ENCODE data around the gene CDC42BPG.

DNA sequence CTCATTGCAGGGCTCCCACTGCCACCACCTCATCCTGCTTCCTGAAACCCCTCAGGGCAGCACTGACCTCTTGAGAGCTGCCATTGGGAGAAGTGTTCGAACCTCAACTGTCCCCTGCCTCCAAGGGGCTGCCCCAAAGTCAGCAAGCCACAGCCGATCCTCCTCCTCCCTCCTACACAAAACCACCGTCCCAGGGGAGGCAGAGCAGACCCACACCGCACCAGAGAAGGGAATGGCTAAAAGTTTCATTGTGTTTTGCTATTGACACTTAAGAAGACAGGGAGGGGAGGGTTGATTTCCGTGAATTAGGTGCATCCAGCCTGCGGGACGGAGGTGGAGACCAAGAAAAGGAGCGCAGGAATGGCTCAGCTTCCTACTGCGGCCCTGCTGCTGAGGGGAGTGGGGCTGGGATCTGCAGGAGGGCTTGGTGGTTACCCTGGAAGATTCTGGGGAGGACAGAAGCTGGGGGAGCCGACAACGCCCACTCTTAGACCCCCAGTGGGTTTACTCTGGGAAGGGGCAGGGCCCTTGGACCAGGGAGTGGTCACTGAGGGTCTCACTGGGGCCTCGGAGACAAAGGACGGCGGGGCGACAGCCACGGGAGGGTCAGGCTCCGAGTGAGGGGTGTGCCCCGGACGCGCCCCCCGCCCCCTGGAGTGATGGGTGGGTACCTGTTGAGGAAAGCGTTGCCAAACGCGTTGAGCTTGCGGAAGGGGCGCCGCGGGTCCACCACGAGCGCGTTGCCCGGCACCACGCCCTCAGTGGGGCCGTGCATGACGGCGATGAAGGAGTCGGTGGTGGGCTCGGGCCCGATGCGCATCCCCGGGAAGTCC is 33.2 kb upstream of the CDC42BPG start:
- TF ChIP-seq, protein P1, sequence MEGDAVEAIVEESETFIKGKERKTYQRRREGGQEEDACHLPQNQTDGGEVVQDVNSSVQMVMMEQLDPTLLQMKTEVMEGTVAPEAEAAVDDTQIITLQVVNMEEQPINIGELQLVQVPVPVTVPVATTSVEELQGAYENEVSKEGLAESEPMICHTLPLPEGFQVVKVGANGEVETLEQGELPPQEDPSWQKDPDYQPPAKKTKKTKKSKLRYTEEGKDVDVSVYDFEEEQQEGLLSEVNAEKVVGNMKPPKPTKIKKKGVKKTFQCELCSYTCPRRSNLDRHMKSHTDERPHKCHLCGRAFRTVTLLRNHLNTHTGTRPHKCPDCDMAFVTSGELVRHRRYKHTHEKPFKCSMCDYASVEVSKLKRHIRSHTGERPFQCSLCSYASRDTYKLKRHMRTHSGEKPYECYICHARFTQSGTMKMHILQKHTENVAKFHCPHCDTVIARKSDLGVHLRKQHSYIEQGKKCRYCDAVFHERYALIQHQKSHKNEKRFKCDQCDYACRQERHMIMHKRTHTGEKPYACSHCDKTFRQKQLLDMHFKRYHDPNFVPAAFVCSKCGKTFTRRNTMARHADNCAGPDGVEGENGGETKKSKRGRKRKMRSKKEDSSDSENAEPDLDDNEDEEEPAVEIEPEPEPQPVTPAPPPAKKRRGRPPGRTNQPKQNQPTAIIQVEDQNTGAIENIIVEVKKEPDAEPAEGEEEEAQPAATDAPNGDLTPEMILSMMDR (IDR thresholded peaks at IDR 0.05), result no peak
- TF ChIP-seq POLR2AphosphoS5 (IDR thresholded peaks at IDR 0.05) (no peak), POLR2A (IDR thresholded peaks at IDR 0.05) (no peak)

Measured in breast epithelium (tissue), 3 donors.